Parathyroid adenoma (tissue), 2 donors: ENCODE results near the gene UBA52.
"Not testable (repeated sequence)": the region's sequence is repeated elsewhere in the genome, so short reads cannot be mapped to it uniquely, and the experiment has no call there.

Experiments used
- H2AFZ ChIP-seq: fragments of 300-600 bp; sonication (generic); one replicate; pipeline ENCODE4 v1.7.0; 2017; ENCODE audit warnings: antibody characterized with exemption, mild to moderate bottlenecking
- H3K27ac ChIP-seq: fragments of 300-600 bp; sonication (generic); one replicate; pipeline ENCODE4 v1.7.0; 2017
- H3K27me3 ChIP-seq: fragments of 300-600 bp; sonication (generic); one replicate; pipeline ENCODE4 v1.7.0; 2017; ENCODE audit warnings: low read length; ENCODE audit not compliant: control insufficient read depth, insufficient read depth
- H3K36me3 ChIP-seq: fragments of 300-600 bp; sonication (generic); one replicate; pipeline ENCODE4 v1.7.0; 2017; ENCODE audit warnings: low read length; ENCODE audit not compliant: control insufficient read depth, insufficient read depth
- H3K4me1 ChIP-seq: fragments of 300-600 bp; sonication (generic); one replicate; pipeline ENCODE4 v1.7.0; 2017; ENCODE audit warnings: control low read depth
- H3K4me2 ChIP-seq: fragments of 300-600 bp; sonication (generic); one replicate; pipeline ENCODE4 v1.7.0; 2017; ENCODE audit warnings: low read length
- H3K4me3 ChIP-seq: fragments of 300-600 bp; sonication (generic); one replicate; pipeline ENCODE4 v1.7.0; 2017; ENCODE audit warnings: low read depth, low read length
- H3K79me2 ChIP-seq: fragments of 300-600 bp; sonication (generic); one replicate; pipeline ENCODE4 v1.7.0; 2017; ENCODE audit warnings: control low read depth
- H3K9ac ChIP-seq: fragments of 300-600 bp; sonication (generic); one replicate; pipeline ENCODE4 v1.7.0; 2017; ENCODE audit warnings: mild to moderate bottlenecking
- H3K9me3 ChIP-seq: fragments of 300-600 bp; sonication (generic); one replicate; pipeline ENCODE4 v1.7.0; 2017; ENCODE audit warnings: low read length; ENCODE audit not compliant: control insufficient read depth
- TF ChIP-seq, protein P1 (sequence below): fragments of 300-600 bp; sonication (generic); IDR thresholded peaks from one replicate; pipeline ENCODE4 v1.7.0; 2017; ENCODE audit warnings: antibody characterized with exemption, mild to moderate bottlenecking
- donor health status: primary hyperparathyroidism.

Gene UBA52

GRCh38 chr19:18537431-18537830, 34.2 kb upstream of the UBA52 start:
- H2AFZ ChIP-seq, result no peak overlapping the region
- H3K36me3 ChIP-seq, result no peaks in the 10 kb centered on the region
- H3K9ac ChIP-seq, result no peak overlapping the region
- H3K79me2 ChIP-seq, result peaks cover 2% of the 10 kb centered on the region
- H3K27me3 ChIP-seq, result no peaks in the 10 kb centered on the region
- no peak overlapping the region for H3K27ac ChIP-seq
- peaks cover 4% of the 10 kb centered on the region for H3K4me1 ChIP-seq
- no peaks in the 10 kb centered on the region for H3K9me3 ChIP-seq
- TF ChIP-seq, protein P1, sequence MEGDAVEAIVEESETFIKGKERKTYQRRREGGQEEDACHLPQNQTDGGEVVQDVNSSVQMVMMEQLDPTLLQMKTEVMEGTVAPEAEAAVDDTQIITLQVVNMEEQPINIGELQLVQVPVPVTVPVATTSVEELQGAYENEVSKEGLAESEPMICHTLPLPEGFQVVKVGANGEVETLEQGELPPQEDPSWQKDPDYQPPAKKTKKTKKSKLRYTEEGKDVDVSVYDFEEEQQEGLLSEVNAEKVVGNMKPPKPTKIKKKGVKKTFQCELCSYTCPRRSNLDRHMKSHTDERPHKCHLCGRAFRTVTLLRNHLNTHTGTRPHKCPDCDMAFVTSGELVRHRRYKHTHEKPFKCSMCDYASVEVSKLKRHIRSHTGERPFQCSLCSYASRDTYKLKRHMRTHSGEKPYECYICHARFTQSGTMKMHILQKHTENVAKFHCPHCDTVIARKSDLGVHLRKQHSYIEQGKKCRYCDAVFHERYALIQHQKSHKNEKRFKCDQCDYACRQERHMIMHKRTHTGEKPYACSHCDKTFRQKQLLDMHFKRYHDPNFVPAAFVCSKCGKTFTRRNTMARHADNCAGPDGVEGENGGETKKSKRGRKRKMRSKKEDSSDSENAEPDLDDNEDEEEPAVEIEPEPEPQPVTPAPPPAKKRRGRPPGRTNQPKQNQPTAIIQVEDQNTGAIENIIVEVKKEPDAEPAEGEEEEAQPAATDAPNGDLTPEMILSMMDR, result no peak
- no peak overlapping the region for H3K4me3 ChIP-seq
- no peak overlapping the region for H3K4me2 ChIP-seq

DNA sequence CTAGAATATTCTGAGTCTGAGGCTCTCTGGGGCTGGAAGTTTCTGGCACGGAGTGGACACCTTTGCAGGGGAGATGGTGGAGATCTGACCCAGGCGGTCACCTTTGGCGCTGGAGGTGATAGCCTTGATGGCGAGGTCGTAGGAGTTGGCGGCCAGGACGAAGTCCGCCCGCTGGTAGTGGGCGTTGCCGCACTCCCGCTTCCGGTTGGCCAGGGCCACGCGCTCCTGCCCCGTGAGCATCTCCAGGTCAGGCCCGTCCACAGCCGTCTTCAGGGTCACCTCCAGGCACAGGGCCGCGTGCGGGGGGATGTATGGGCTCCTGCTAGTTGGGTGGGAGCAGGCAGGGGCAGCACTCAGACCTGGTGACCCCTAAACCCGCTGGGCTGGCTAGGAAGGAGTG, 33.5 kb upstream of the UBA52 start:
- Histone ChIP-seq H3K9ac (no peak overlapping the region), H3K4me2 (no peak overlapping the region), H3K36me3 (no peaks in the 10 kb centered on the region), H3K4me1 (peaks cover 4% of the 10 kb centered on the region), H3K9me3 (no peaks in the 10 kb centered on the region), H3K79me2 (peaks cover 2% of the 10 kb centered on the region), H3K27ac (no peak overlapping the region), H3K27me3 (no peaks in the 10 kb centered on the region), H3K4me3 (no peak overlapping the region), H2AFZ (no peak overlapping the region)
- TF ChIP-seq, protein P1, result no peak

- Histone ChIP-seq H3K9me3 (no peaks in the 10 kb centered on the region), H3K4me3 (no peak overlapping the region), H3K4me2 (no peak overlapping the region), H3K4me1 (peaks cover 4% of the 10 kb centered on the region), H3K27ac (no peak overlapping the region), H3K36me3 (no peaks in the 10 kb centered on the region), H2AFZ (no peak overlapping the region), H3K27me3 (no peaks in the 10 kb centered on the region), H3K79me2 (peaks cover 2% of the 10 kb centered on the region), H3K9ac (no peak overlapping the region)
- TF ChIP-seq, protein P1, result no peak
Observed at GRCh38 chr19:18539372-18539771, 32.3 kb upstream of the UBA52 start.

DNA sequence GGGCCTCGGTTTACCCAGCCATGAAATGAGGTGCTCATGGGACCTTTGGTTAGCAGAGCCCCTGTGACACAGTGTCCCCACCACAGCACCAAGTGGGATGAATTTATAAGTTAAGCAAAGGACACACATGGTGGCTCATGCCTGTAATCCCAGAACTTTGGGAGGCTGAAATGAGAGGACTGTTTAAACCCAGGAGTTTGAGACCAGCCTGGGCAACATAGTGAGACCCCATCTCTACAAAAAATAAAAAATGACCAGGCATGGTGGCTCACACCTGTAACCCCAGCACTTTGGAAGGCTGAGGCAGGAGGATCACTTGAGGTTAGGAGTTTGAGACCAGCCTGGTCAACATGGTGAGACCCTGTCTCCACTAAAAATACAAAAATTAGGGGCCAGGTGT, 31.5 kb upstream of the UBA52 start:
- not testable (repeated sequence) for H2AFZ ChIP-seq, H3K4me1 ChIP-seq, H3K4me2 ChIP-seq, H3K9me3 ChIP-seq, H3K27me3 ChIP-seq, H3K36me3 ChIP-seq, H3K27ac ChIP-seq, H3K4me3 ChIP-seq, H3K79me2 ChIP-seq, H3K9ac ChIP-seq

GRCh38 chr19:18541258-18541991, 30.2 kb upstream of the UBA52 start:
- H3K9me3 ChIP-seq, result no peaks in the 10 kb centered on the region
- no peak overlapping the region for H3K4me2 ChIP-seq
- peaks cover 4% of the 10 kb centered on the region for H3K4me1 ChIP-seq
- TF ChIP-seq, protein P1, result no peak
- H2AFZ ChIP-seq, result no peak overlapping the region
- H3K27ac ChIP-seq, result no peak overlapping the region
- peaks cover 2% of the 10 kb centered on the region for H3K79me2 ChIP-seq
- no peaks in the 10 kb centered on the region for H3K27me3 ChIP-seq
- H3K9ac ChIP-seq, result no peak overlapping the region
- no peak overlapping the region for H3K4me3 ChIP-seq
- H3K36me3 ChIP-seq, result no peaks in the 10 kb centered on the region
